ENCODE measurements around the gene TUBA4A. TPM values are rescaled to one million over a fixed set of nuclear protein-coding genes. Genes with fewer than 3 reads are reported as not detected.
"Not testable (repeated sequence)": the region's sequence is repeated elsewhere in the genome, so short reads cannot be mapped to it uniquely, and the experiment has no call there.

The TUBA4A gene
- polyA plus RNA-seq, 3 donors: 32.9 to 40.0 (median 33.1) TPM

DNA sequence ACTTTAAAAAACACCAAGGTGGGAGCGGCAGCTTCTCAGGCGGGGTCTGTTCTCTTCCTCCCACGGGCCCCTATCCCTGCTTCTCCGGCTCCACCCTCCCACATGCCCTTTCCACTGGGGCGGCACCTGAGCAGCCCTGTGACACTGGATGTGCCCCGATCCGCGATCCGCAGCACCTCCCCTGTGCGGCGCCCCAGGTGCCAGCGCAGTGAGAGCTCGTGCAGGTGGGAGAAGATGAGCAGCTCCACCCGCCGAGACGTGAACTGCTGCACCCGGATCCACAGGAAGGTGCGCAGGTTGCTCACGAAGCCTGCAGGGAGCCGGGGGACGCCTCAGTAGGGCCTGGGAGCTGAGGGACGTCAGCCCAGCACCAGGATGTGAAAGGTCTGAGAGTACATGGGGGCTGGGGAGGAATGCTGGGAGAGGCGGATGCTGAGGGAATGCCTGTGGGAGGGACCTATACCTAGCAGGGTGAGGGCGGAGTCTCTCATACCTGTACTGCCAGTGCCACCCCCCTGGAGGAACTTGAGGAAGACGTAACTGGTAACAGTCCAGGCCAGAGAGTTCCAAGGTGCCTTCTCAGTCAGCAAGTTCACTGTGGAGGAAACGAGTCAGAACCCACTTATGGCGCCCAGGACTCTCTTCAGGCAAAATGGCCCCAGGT is 37.7 kb downstream of the TUBA4A start:
- no peak for DNase-seq

DNA sequence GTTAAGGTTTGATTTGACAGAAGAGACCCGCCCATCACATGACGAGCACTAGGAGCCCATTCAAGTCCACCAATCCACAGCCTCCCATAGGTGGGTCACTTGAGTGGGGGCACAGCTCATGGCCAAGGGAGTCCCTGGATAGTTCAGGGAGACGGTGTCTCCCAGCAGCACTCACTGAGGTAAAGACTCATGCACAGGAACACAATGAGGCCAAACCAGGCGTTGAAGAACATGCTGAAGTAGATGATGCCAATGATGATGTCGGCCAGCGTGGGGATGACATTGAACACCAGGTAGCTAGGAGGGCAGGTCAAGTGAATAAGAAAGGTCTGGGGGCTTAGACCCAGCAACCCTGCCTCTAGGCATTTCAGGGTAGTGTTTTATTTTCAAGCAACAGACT is 38.9 kb downstream of the TUBA4A start:
- no peak for DNase-seq

DNA sequence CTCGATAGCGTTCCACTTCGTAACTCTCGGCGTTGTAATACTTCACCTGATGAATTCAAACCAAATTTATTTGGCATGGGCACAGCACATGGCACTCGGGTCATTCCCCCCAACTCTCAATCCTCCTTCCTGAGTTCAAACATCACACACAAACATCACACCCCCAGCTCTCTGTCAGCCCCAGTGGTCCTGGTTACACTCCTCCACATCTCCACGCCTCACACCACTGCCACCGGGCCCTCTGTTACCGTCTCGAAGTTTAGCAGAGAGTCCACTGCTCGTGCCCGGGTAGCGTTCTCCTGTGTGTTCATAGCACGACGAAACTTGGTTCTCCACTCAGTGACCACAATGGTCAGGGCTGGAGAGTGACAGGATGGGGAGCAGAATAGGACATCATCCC is 39.6 kb downstream of the TUBA4A start:
- DNase-seq: no peak

DNA sequence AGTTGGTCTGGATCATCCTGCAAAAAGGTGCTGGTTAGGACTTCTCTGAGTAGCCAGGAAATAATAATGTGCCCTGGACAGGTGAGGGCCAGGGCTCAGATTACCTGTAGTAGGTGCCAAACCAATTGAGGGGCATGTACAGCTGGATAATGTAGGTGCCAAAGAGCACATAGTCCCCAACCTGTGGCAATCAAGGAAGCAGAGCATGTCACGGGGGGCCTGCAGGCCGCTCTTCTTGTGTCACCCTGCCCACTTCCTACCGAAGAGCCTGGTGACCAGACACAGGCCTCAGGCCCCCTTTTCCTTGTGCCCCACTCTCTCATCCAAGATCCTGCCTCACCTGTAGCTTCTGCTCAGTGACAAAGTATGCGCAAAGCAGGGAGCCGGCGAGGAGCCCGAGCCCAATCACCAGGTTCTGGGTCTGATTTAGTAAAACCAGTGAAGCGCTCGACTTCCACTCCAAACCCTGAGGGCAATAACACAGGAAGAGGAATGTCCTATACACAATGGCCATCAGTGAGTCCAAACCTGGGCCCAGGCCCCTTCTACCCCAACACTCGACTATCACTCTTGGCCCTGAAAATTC is 40.1 kb downstream of the TUBA4A start:
- DNase-seq: no peak

DNA sequence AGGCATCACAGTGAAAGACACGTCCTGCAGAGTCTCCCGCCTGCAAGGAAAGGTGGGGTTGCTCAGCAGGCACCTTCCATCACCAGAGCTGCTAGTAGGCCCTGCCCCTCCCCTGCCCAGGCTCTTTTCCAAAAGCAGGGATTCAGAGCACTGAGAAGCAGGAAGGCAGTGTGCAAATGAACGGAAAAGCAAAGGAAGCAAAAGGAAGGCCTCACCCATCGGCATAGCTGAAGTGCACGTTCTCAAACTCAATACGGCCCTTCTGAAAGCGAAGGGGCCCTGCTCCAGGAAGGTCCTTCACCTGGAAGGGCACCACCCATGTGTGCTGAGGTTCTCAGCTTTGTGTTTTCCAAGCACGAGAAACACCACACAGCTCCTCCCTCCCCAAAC is 40.7 kb downstream of the TUBA4A start:
- no peak for DNase-seq

DNA sequence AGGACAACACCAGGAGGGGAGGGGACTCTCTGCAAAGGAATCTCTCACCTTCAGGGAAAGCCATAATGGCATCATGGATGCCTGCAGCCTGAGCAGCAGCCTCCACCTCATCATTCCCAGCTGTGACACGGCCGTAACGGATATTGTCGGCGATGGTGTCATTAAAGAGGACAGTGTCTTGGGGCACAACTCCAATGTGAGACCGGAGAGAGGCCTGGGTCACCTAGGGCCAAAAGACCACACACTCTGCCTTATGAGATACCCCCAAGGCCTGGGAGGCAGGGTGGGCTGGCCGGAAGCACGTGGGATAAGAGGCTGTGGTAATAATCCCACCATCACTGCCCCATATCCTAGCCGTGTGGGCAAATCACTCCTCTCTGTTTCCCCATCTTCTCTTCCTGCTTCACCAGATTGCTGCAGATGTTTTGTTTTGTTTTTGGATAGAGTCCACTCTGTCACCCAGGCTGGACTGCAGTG is 42.8 kb downstream of the TUBA4A start:
- DNase-seq: no peak

DNA sequence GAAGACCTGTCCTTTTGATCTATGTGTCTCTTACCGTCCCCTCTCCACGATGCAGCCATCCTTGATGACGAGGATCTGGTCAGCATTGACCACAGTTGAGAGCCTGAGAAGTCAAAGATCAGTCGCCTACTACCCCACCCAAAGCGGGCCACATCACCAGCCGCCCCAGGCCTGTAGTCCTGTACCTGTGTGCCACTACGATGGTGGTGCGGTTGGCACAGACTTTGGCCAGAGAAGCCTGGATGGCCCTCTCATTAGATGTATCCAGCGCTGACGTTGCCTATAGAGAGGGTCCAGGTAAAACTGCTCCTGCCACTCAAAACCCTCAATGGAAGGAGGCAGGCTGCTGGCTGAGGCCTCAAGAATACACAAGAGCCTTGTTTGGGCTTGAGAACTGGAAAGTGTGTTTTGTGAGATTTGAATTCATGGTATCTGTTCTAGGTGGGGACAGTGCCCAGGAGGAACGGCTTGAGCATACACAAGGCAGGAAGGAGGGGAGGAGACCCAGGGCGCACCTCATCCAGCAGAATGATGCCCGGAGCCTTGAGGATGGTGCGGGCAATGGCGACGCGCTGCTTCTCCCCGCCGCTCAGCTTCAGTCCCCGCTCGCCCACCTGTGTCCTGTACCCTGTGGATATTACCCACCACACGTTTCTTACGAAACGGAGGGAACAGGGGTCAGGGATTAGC is 43.4 kb downstream of the TUBA4A start:
- no peak for DNase-seq

DNA sequence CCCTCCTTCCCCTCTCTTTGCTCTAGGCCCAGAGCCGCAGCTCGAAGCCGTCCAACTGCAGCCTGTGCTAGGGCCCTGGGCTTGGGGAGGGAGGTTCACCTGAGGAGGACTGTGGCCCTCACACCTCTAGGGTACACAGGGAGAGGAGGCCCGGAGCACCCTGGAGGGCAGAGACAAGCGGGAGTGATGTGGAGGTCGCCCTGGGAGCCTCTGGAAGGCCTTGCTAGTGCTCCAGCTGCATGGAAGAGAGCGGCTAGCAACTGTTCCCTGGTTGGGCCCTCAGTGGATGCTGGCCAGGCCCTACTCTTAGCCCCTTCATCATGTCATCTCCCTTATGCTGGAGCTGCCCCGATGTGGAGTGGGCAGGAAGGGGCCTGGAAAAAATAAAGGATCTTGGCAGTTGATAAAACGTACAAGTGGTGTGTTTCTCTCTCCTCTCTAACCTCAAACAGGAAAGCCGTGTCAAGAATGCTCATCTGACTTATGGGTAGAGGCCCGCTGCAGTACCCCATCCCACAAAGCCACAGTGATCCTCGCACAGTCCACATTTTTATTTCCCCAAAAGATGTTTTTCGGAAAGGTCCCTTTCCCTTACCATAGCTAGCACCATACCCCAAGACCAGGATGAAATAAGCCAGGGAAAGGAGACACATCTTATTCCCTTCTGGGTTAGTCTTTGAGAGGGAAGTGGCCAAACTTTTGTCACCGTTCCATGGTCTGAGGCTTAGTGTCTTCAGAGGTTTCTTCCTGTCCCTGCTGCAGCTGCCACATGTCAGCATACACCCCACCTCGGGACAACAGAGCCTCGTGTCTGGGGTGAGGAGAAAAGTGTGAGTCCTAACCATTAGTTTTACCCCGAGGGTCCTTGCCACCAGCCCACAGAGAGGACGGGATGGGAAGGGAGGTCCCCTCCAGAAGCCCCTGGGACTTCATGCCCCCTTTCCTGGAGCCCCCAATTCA is 44.2 kb downstream of the TUBA4A start:
- DNase-seq: no peak

DNA sequence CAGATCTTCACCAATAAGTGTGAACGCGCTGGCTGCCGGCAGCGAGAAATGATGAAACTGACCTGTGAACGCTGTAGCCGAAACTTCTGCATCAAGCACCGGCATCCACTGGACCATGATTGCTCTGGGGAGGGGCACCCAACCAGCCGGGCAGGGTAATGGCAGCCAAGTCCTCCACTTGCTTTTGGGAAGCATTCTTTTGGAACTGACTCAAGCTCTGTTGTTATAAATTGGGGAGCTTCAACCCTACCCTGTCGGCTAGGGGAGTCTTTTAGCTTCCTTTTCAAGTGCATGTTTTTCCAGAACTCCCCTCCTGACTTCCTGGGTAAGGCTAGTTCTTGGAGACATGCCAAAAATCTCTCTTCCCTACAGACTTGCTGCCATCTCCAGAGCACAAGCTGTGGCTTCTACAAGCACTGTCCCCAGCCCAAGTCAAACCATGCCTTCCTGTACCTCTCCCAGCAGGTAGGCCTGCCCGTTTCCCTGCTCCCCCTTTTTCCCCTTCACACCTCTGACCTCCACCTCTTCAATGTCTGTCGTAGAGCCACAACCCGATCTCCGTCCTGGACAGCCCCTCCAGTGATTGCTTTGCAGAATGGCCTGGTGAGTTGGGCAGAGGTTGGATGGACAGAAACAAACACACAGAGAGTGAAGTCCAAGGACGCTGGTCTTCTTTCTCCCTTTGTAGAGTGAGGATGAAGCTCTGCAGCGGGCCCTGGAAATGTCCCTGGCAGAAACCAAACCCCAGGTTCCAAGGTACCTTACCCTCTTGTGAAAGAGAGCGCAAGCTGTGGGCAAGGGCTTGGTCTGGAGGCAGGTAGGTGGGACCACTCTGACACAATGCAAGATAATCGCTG is 45.6 kb downstream of the TUBA4A start:
- DNase-seq: no peak

DNA sequence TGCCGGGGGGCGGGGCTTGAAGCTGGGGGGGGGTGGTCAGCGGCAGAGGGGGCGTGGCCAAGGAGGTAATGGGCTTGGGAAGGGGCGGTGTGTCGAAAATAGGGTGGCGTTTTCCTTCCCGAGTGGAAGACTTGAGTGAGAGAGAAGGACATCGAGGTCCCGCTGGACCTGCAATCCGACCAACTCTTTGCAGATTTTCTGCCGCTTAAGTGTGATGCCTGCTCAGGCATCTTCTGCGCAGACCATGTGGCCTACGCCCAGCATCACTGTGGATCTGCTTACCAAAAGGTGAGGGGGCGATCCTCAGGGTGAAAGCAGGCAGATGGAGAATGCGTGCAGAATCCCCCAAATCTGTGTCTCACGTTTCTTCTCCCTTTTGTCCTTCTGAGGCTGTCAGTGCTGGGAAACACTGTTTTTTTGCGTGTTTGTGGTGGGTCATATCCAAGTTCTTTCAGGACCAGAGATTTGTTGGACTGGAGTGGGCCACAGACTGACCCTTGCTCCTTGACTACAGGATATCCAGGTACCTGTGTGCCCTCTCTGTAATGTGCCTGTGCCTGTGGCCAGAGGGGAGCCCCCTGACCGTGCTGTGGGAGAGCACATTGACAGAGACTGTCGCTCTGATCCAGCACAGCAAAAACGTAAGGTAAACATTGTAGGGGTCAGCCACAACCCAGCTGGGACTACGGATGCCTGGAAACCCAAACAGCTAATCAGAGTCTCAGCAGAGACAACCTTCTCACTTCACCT is 46.4 kb downstream of the TUBA4A start:
- DNase-seq: no peak

DNA sequence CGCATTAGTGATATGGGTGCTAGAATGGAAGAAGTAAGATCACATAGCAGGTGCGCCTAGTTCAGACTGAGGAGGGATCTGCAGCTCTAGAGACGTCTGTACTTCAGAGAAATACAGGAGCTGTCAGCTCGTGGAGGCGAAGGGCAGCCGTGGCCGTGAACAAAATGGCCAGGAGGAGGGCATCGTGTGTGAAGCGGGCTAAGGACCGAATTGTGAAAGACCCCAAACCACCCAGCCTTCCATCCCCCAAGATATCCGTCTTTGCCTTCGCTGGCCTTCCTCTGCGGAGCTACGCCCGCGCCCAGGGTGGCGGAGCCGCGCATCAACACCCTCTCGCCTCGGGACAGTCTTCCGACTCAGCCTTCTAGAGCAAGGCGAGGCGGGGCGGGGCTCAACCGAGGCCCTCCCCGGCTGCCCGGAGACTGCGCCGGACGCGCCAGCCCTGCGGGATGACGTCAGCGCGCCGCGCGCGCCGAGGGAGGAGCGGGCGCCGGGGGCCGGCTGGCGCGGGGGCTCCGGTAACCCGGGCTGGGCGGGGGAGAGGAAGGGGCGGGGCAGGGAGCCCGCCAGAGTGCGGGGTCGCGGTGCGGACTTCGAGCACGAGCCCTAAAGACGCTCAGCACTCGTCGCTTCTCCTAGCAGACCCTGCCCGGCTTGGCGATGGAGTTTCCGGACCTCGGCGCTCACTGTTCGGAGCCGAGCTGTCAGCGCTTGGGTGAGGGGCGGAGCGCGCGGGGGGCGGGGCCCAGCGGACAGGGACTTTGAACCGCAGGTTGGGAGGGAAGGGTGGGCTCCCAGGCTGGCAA is 47.2 kb downstream of the TUBA4A start, which contains the start of gene ZFAND2B:
ZFAND2B (plus strand) TSS at position 455 of the 806 bp plus-strand sequence; CDS start at position 661, 206 bp downstream.
- peak; percentile 96 for DNase-seq

DNA sequence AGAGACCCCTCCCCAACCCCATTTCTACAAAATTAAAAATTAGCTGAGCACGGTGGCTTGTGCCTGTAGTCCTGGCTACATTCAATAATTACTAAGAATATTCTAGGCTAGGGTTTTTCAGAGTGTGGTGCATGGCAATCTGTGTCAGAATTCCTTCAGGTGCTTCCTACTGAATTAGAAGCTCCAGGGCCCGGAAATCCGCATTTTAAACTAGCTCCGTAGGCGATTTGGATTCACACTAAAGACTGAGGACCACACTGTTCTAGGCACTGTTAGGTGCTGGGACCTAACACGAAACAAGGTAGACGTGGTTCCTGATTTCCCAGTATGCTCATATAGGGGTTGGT is 47.8 kb downstream of the TUBA4A start:
- DNase-seq: no peak

DNA sequence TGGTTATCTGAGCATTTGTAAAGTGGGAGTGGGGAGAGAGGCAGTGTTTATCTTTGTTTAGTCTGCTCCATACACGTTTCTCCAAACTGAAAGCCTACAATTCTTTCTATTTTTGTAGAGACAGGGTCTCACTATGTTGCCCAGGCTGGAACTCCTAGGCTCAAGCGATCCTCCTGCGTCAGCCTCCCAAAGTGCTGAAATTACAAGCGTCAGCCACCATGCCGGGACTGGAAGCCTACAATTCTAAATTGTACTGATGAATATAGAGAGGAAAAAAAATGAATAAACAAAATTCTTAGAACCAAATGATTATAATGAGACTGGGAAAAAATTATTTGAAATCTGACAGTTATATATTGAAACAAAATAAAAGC is 48.6 kb downstream of the TUBA4A start:
- DNase-seq: no peak

DNA sequence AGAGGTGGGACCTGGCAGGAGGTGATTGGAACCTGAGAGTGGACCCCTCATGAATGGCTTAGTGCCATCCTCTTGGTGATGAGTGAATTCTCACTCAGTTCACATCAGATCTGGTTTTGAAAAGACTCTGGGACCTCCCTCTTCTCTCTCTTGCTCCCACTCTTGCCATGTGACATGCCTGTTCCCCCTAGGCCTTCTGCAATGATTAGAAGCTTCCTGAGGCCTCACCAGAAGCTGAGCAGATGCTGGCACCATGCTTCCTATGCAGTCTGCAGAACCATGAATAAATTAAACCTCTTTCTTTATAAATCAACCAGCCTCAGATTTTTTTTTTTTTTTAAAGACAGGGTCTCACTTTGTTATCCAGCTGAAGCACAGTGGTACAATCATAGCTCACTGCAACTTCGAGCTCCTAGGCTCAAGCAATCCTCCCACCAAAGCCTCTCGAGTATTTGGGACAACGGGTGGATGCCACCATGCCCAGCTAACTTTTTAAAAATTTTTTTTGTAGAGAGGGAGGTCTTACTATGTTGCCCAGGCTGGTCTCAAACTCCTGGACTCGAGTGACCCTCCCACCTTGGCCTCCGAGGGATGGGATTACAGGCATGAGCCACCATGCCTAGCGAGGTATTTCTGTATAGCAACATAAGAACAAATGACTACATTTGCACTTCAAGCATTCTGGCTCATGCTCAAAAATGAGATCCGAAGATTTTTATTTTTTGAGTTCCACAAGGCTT is 49.1 kb downstream of the TUBA4A start:
- DNase-seq: no peak

DNA sequence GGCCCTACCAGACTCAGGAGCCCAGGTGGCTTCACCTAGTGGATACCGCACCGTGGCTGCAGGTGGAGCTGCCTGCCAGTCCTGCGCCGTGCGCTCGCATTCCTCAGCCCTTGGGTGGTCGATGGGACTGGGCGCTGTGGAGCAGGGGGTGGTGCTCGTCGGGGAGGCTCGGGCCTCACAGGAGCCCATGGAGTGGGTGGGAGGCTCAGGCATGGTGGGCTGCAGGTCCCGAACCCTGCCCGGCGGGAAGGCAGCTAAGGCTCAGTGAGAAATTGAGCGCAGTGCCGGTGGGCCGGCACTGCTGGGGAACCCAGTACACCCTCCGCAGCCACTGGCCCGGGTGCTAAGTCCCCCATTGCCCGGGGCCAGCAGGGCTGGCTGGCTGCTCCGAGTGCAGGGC is 52.4 kb downstream of the TUBA4A start:
- DNase-seq: not testable (repeated sequence)

DNA sequence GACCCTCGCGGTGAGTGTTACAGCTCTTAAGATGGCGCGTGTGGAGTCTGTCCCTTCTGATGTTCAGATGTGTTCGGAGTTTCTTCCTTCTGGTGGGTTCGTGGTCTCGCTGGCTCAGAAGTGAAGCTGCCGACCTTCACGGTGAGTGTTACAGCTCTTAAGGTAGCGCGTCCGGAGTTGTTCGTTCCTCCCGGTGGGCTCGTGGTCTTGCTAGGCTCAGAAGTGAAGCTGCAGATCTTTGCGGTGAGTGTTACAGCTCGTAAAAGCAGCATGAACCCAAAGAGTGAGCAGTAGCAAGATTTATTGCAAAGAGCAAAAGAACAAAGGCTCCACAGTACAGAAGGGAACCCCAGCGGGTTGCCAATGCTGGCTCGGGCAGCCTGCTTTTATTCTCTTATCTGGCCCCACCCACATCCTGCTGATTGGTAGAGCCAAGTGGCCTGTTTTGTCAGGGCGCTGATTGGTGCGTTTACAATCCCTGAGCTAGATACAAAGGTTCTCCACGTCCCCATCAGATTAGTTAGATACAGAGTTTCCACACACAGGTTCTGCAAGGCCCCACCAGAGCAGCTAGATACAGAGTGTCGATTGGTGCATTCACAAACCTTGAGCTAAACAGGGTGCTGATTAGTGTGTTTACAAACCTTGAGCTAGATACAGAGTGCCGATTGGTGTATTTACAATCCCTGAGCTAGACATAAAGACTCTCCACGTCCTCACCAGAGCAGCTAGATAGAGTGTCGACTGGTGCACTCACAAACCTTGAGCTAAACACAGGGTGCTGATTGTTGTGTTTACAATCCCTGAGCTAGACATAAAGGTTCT is 53.0 kb downstream of the TUBA4A start:
- not testable (repeated sequence) for DNase-seq
